Natural killer cell (primary cell): ENCODE data around the gene TASOR2. TPM values are rescaled to one million over a fixed set of nuclear protein-coding genes. Genes with fewer than 3 reads are reported as not detected.

Experiments used
- ATAC-seq, 3 donors: fragments of 150-1000 bp in 2 of 3; fragments of 200-7000 bp in 1 of 3; cut with Tn5 transposase; 1 replicate in 1 of 3; 2 replicates in 2 of 3; pipeline ENCODE4 v1.10.0; 2021; ENCODE audit warnings: mild to moderate bottlenecking in 2 of 3, moderate library complexity in 2 of 3
- DNase-seq, 2 donors: peaks; one replicate each; pipeline versions ENCODE4 v3.0.0 to v3.0.0-alpha.2; 2013 to 2021; ENCODE audit warnings: mixed read lengths in 1 of 2
- H3K27ac ChIP-seq: one replicate; pipeline ENCODE4 v1.5.1; 2013; ENCODE audit warnings: mild to moderate bottlenecking, low read length
- H3K27me3 ChIP-seq: one replicate; pipeline ENCODE4 v1.6.1; 2013; ENCODE audit warnings: low read length; ENCODE audit not compliant: control insufficient read depth, insufficient read depth
- H3K36me3 ChIP-seq: one replicate; pipeline ENCODE4 v1.6.1; 2013; ENCODE audit warnings: low read length; ENCODE audit not compliant: control insufficient read depth, insufficient read depth
- H3K4me1 ChIP-seq: one replicate; pipeline ENCODE4 v1.6.1; 2013; ENCODE audit warnings: low read length; ENCODE audit not compliant: control insufficient read depth, insufficient read depth
- H3K4me3 ChIP-seq: one replicate; pipeline ENCODE4 v1.5.1; 2013; ENCODE audit warnings: low read length
- H3K9me3 ChIP-seq: one replicate; pipeline ENCODE4 v1.6.1; 2013; ENCODE audit warnings: low read length; ENCODE audit not compliant: control insufficient read depth, insufficient read depth
- H3K27ac Mint-ChIP-seq, 2 donors: one replicate each; pipeline ENCODE4 v1.8.0; 2022; ENCODE audit warnings: mild to moderate bottlenecking in 2 of 2, mixed read lengths in 2 of 2, moderate library complexity in 1 of 2
- H3K27me3 Mint-ChIP-seq, 2 donors: one replicate each; pipeline ENCODE4 v1.8.0; 2022; ENCODE audit warnings: low read depth in 2 of 2, mixed read lengths in 2 of 2
- H3K36me3 Mint-ChIP-seq: one replicate; pipeline ENCODE4 v1.8.0; 2022; ENCODE audit warnings: mixed read lengths
- H3K4me1 Mint-ChIP-seq, 2 donors: one replicate each; pipeline ENCODE4 v1.8.0; 2022; ENCODE audit warnings: mixed read lengths in 2 of 2
- H3K4me3 Mint-ChIP-seq: one replicate; pipeline ENCODE4 v1.8.0; 2022; ENCODE audit warnings: mild to moderate bottlenecking, moderate library complexity, mixed read lengths
- H3K9me3 Mint-ChIP-seq, 2 donors: one replicate each; pipeline ENCODE4 v1.8.0; 2022; ENCODE audit warnings: mixed read lengths in 2 of 2
- CTCF ChIP-seq: fragments of 200-600 bp; IDR thresholded peaks from one replicate; pipeline ENCODE4 v1.8.0; 2022; ENCODE audit warnings: antibody characterized with exemption
- WGBS: methylation state at CpG from one replicate; pipeline ENCODE4 v1.1.7; 2013; ENCODE audit warnings: missing lambda C conversion rate; ENCODE audit not compliant: insufficient coverage; 5-methylcytosine and 5-hydroxymethylcytosine counted together
- intact Hi-C: fragments of 100-400 bp; cut with micrococcal nuclease; formaldehyde crosslinking; loops from one replicate; pipeline ENCODE4 v1.14.2; 2022
- total RNA-seq, 4 donors: library from RNA; stranded (reverse); fragments of 120-200 nt in 1 of 4; gene quantifications; one replicate each; pipeline versions ENCODE4 v1.2.3 to v1.2.4, GENCODE V29; 2013 to 2022

TASOR2 gene
- total RNA-seq, 3 donors from 2014 or later (not counting 1 experiment from before 2014, with no cell fraction given), result 64.4 to 88.7 (median 66.4) TPM

GRCh38 chr10:5658871-5659618 lies 25.6 kb upstream of the TASOR2 start:
- Histone ChIP-seq H3K9me3 (no peaks in the 10 kb centered on the region), H3K4me1 (peaks cover 5% of the 10 kb centered on the region), H3K4me3 (no peak overlapping the region), H3K27ac (no peak overlapping the region), H3K27me3 (no peaks in the 10 kb centered on the region), H3K36me3 (no peaks in the 10 kb centered on the region)
- Mint-ChIP-seq H3K27me3 (peaks cover 0 to 11% of the 10 kb centered on the region in 2 donors), H3K4me1 (peaks cover 0 to 8% of the 10 kb centered on the region in 2 donors), H3K36me3 (no peaks in the 10 kb centered on the region), H3K4me3 (no peak overlapping the region), H3K9me3 (no peaks in the 10 kb centered on the region), H3K27ac (no peak overlapping the region)
- WGBS, result 93% methylated on average over 20 of the region's 20 CpGs
- intact Hi-C loops, result no loop called here
- no peak for TF ChIP-seq CTCF
- no peak for DNase-seq
- ATAC-seq, result no peak

GRCh38 chr10:5659702-5660528 lies 24.7 kb upstream of the TASOR2 start:
- WGBS, result 61% methylated on average over 16 of the region's 16 CpGs
- H3K4me3 ChIP-seq, result no peak overlapping the region
- no peaks in the 10 kb centered on the region for H3K27me3 ChIP-seq
- Mint-ChIP-seq H3K4me3 (no peak overlapping the region), H3K36me3 (no peaks in the 10 kb centered on the region), H3K4me1 (peaks cover 0 to 8% of the 10 kb centered on the region in 2 donors), H3K27ac (no peak overlapping the region), H3K27me3 (peaks cover 0 to 15% of the 10 kb centered on the region in 2 donors), H3K9me3 (no peaks in the 10 kb centered on the region)
- H3K4me1 ChIP-seq, result peaks cover 5% of the 10 kb centered on the region
- DNase-seq (no peak), ATAC-seq (peak in 2 of 3 donors; percentile 42 to 52)
- no peaks in the 10 kb centered on the region for H3K9me3 ChIP-seq
- intact Hi-C loops, result no loop called here
- H3K36me3 ChIP-seq, result no peaks in the 10 kb centered on the region
- TF ChIP-seq CTCF, result no peak
- no peak overlapping the region for H3K27ac ChIP-seq

- no peak for TF ChIP-seq CTCF
- Histone ChIP-seq H3K4me3 (no peak overlapping the region), H3K27me3 (no peaks in the 10 kb centered on the region), H3K36me3 (no peaks in the 10 kb centered on the region), H3K27ac (no peak overlapping the region), H3K9me3 (no peaks in the 10 kb centered on the region), H3K4me1 (peaks cover 10% of the 10 kb centered on the region)
- Mint-ChIP-seq H3K9me3 (no peaks in the 10 kb centered on the region), H3K27me3 (peaks cover 0 to 15% of the 10 kb centered on the region in 2 donors), H3K36me3 (no peaks in the 10 kb centered on the region), H3K27ac (no peak overlapping the region), H3K4me3 (no peak overlapping the region), H3K4me1 (peaks cover 0 to 14% of the 10 kb centered on the region in 2 donors)
- 94% methylated on average over 6 of the region's 6 CpGs for WGBS
- no peak for ATAC-seq
- intact Hi-C loops, result no loop called here
- DNase-seq, result no peak
These were observed 23.6 kb upstream of the TASOR2 start for GRCh38 chr10:5661043-5661442.
